ENCODE results near the gene PARD3B.
A peak's percentile ranks its signal among the peaks of the same experiment; 100 is the strongest.

PARD3B gene

GRCh38 chr2:204897561-204897960, 352.3 kb downstream of the PARD3B start:
- Histone ChIP-seq H3K9me3 (ENCODE audit: severe bottlenecking) (no peaks in the 10 kb centered on the region), H3K36me3 (ENCODE audit: low read depth) (no peaks in the 10 kb centered on the region), H3K4me3 (ENCODE audit: severe bottlenecking) (no peak overlapping the region), H3K27me3 (ENCODE audit: insufficient read depth, poor library complexity, severe bottlenecking) (no peaks in the 10 kb centered on the region), H3K27ac (ENCODE audit: poor library complexity, severe bottlenecking) (no peak overlapping the region), H3K4me1 (ENCODE audit: insufficient read depth, poor library complexity, severe bottlenecking) (no peaks in the 10 kb centered on the region)
- no peak for TF ChIP-seq CTCF (IDR thresholded peaks at IDR 0.05; ENCODE audit: poor library complexity, severe bottlenecking)
- ATAC-seq (ENCODE audit: low read depth) = no peak
- DNase-seq (ENCODE audit: low spot score) = no peak

- no peaks in the 10 kb centered on the region for H3K36me3 ChIP-seq (ENCODE audit: low read depth)
- no peak for TF ChIP-seq CTCF (IDR thresholded peaks at IDR 0.05; ENCODE audit: poor library complexity, severe bottlenecking)
- no peaks in the 10 kb centered on the region for H3K4me1 ChIP-seq (ENCODE audit: insufficient read depth, poor library complexity, severe bottlenecking)
- no peaks in the 10 kb centered on the region for H3K27me3 ChIP-seq (ENCODE audit: insufficient read depth, poor library complexity, severe bottlenecking)
- H3K9me3 ChIP-seq (ENCODE audit: severe bottlenecking) = no peaks in the 10 kb centered on the region
- no peak overlapping the region for H3K4me3 ChIP-seq (ENCODE audit: severe bottlenecking)
- no peak overlapping the region for H3K27ac ChIP-seq (ENCODE audit: poor library complexity, severe bottlenecking)
- ATAC-seq (ENCODE audit: low read depth) (no peak), DNase-seq (ENCODE audit: low spot score) (no peak)
These were observed 353.8 kb downstream of the PARD3B start for GRCh38 chr2:204898928-204899640.

- no peak for TF ChIP-seq CTCF (IDR thresholded peaks at IDR 0.05; ENCODE audit: poor library complexity, severe bottlenecking)
- ATAC-seq (ENCODE audit: low read depth) (no peak), DNase-seq (ENCODE audit: low spot score) (no peak)
- H3K27me3 ChIP-seq (ENCODE audit: insufficient read depth, poor library complexity, severe bottlenecking) = no peaks in the 10 kb centered on the region
- H3K27ac ChIP-seq (ENCODE audit: poor library complexity, severe bottlenecking) = no peak overlapping the region
- H3K4me1 ChIP-seq (ENCODE audit: insufficient read depth, poor library complexity, severe bottlenecking) = no peaks in the 10 kb centered on the region
- H3K4me3 ChIP-seq (ENCODE audit: severe bottlenecking) = no peak overlapping the region
- no peaks in the 10 kb centered on the region for H3K36me3 ChIP-seq (ENCODE audit: low read depth)
- no peaks in the 10 kb centered on the region for H3K9me3 ChIP-seq (ENCODE audit: severe bottlenecking)
These were observed 354.7 kb downstream of the PARD3B start for GRCh38 chr2:204899983-204900382.

GRCh38 chr2:204900487-204900886, 355.2 kb downstream of the PARD3B start:
- H3K4me3 ChIP-seq (ENCODE audit: severe bottlenecking) = no peak overlapping the region
- H3K27me3 ChIP-seq (ENCODE audit: insufficient read depth, poor library complexity, severe bottlenecking) = no peaks in the 10 kb centered on the region
- no peak; the same call in 2 of the 3 replicates for ATAC-seq (ENCODE audit: low read depth)
- no peaks in the 10 kb centered on the region for H3K4me1 ChIP-seq (ENCODE audit: insufficient read depth, poor library complexity, severe bottlenecking)
- TF ChIP-seq CTCF (IDR thresholded peaks at IDR 0.05; ENCODE audit: poor library complexity, severe bottlenecking) = no peak
- no peaks in the 10 kb centered on the region for H3K9me3 ChIP-seq (ENCODE audit: severe bottlenecking)
- no peak for DNase-seq (ENCODE audit: low spot score)
- no peak overlapping the region for H3K27ac ChIP-seq (ENCODE audit: poor library complexity, severe bottlenecking)
- H3K36me3 ChIP-seq (ENCODE audit: low read depth) = no peaks in the 10 kb centered on the region

GRCh38 chr2:204900910-204901309, 355.6 kb downstream of the PARD3B start:
- H3K27me3 ChIP-seq (ENCODE audit: insufficient read depth, poor library complexity, severe bottlenecking) = no peaks in the 10 kb centered on the region
- no peaks in the 10 kb centered on the region for H3K4me1 ChIP-seq (ENCODE audit: insufficient read depth, poor library complexity, severe bottlenecking)
- H3K4me3 ChIP-seq (ENCODE audit: severe bottlenecking) = no peak overlapping the region
- no peak for TF ChIP-seq CTCF (IDR thresholded peaks at IDR 0.05; ENCODE audit: poor library complexity, severe bottlenecking)
- peak; percentile 33; the same call in 1 of the 3 replicates for ATAC-seq (ENCODE audit: low read depth)
- H3K36me3 ChIP-seq (ENCODE audit: low read depth) = no peaks in the 10 kb centered on the region
- no peak for DNase-seq (ENCODE audit: low spot score)
- H3K9me3 ChIP-seq (ENCODE audit: severe bottlenecking) = no peaks in the 10 kb centered on the region
- H3K27ac ChIP-seq (ENCODE audit: poor library complexity, severe bottlenecking) = no peak overlapping the region
